Right lobe of liver (tissue), 4 donors: Measurements from ENCODE around the gene DIO2.

Experiments used
- POLR2A ChIP-seq: fragments of 450-650 bp; IDR thresholded peaks from one replicate; pipeline ENCODE4 v1.6.1; 2017; ENCODE audit warnings: antibody characterized with exemption, mild to moderate bottlenecking
- TF ChIP-seq, protein P1 (sequence below), 4 donors: fragments of 200-600 bp in 3 of 4; fragments of 450-650 bp in 1 of 4; IDR thresholded peaks; one replicate each; pipeline versions ENCODE4 v1.5.1 to v1.8.0; 2016 to 2022; ENCODE audit warnings: antibody characterized with exemption in 4 of 4, mild to moderate bottlenecking in 2 of 4
- donor health status: DM: no; HTN: no; CAD: no.
- donor health status: DM: no; HTN: no; CAD: no.
- donor health status: DM: no; HTN: yes; CAD: no.

DNA sequence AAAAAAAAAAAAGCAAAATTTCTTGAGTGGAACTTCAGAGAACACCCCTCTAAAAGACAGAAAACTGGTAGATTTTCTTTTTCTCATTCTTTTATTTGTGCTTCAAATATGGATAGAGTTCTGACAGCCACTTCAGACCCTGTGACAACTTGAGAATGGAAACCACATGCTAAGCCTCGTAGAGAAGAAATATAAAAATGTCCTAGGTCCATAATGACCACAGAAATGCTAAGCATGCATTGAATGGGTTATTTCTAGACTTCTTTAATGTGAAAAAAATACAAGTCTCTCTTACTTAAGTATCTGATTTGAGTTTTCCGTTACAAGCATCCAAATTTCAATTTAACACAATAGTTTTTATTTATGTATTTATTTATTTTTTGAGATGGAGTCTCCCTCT lies 28.3 kb upstream of the DIO2 start:
- TF ChIP-seq, protein P1, sequence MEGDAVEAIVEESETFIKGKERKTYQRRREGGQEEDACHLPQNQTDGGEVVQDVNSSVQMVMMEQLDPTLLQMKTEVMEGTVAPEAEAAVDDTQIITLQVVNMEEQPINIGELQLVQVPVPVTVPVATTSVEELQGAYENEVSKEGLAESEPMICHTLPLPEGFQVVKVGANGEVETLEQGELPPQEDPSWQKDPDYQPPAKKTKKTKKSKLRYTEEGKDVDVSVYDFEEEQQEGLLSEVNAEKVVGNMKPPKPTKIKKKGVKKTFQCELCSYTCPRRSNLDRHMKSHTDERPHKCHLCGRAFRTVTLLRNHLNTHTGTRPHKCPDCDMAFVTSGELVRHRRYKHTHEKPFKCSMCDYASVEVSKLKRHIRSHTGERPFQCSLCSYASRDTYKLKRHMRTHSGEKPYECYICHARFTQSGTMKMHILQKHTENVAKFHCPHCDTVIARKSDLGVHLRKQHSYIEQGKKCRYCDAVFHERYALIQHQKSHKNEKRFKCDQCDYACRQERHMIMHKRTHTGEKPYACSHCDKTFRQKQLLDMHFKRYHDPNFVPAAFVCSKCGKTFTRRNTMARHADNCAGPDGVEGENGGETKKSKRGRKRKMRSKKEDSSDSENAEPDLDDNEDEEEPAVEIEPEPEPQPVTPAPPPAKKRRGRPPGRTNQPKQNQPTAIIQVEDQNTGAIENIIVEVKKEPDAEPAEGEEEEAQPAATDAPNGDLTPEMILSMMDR (IDR thresholded peaks at IDR 0.05), result no peak
- no peak for TF ChIP-seq POLR2A
